Measurements from ENCODE around the gene FARP1.

FARP1 gene

GRCh38 chr13:98100481-98100880, 42.4 kb upstream of the FARP1 start:
- TF ChIP-seq CTCF (IDR thresholded peaks at IDR 0.05): no peak

- no peak for TF ChIP-seq CTCF (IDR thresholded peaks at IDR 0.05)
These were observed 39.4 kb upstream of the FARP1 start for GRCh38 chr13:98103531-98103930.

- TF ChIP-seq CTCF (IDR thresholded peaks at IDR 0.05): no peak
These were observed 38.7 kb upstream of the FARP1 start for GRCh38 chr13:98103942-98104880.

- TF ChIP-seq CTCF (IDR thresholded peaks at IDR 0.05): no peak
These were observed 37.0 kb upstream of the FARP1 start for GRCh38 chr13:98105929-98106336.

GRCh38 chr13:98108341-98108740, 34.6 kb upstream of the FARP1 start:
- no peak for TF ChIP-seq CTCF (IDR thresholded peaks at IDR 0.05)

GRCh38 chr13:98109226-98109853, 33.6 kb upstream of the FARP1 start:
- no peak for TF ChIP-seq CTCF (IDR thresholded peaks at IDR 0.05)

GRCh38 chr13:98110749-98111148, 32.1 kb upstream of the FARP1 start:
- no peak for TF ChIP-seq CTCF (IDR thresholded peaks at IDR 0.05)

All from LNCAP (cell line).